Small intestine (tissue), 7 donors: ENCODE results near the gene BTF3L4. TPM values are rescaled to one million over a fixed set of nuclear protein-coding genes. Genes with fewer than 3 reads are reported as not detected.
"Not testable (repeated sequence)": the region's sequence is repeated elsewhere in the genome, so short reads cannot be mapped to it uniquely, and the experiment has no call there.

Experiments
- DNase-seq, 2 donors: peaks; one replicate each; pipeline versions ENCODE4 v3.0.0 to v3.0.0-alpha.2; 2013
- FAIRE-seq: peaks from 2 replicates; lab custom pipeline; 2012; peaks lifted over from hg19 to GRCh38; lab: Jason Lieb, UNC
- H3K27ac ChIP-seq, 3 donors: one replicate each; pipeline ENCODE4 v1.5.1; 2013; ENCODE audit warnings: low read length in 2 of 3, mild to moderate bottlenecking in 2 of 3, control low read depth in 1 of 3, inconsistent platforms in 1 of 3, low read depth in 1 of 3, moderate library complexity in 1 of 3
- H3K27me3 ChIP-seq, 3 donors: one replicate each; pipeline ENCODE4 v1.6.1; 2013; ENCODE audit warnings: low read length in 3 of 3, inconsistent platforms in 1 of 3; ENCODE audit not compliant: control insufficient read depth in 3 of 3, insufficient read depth in 3 of 3
- H3K36me3 ChIP-seq, 3 donors: one replicate each; pipeline ENCODE4 v1.6.1; 2013; ENCODE audit warnings: low read length in 3 of 3, inconsistent platforms in 1 of 3, low read depth in 1 of 3, mild to moderate bottlenecking in 1 of 3, moderate library complexity in 1 of 3; ENCODE audit not compliant: control insufficient read depth in 3 of 3, insufficient read depth in 2 of 3
- H3K4me1 ChIP-seq, 3 donors: one replicate each; pipeline ENCODE4 v1.6.1; 2013; ENCODE audit warnings: low read length in 2 of 3, inconsistent platforms in 1 of 3, low read depth in 1 of 3, mild to moderate bottlenecking in 1 of 3, moderate library complexity in 1 of 3; ENCODE audit not compliant: control insufficient read depth in 3 of 3, insufficient read depth in 2 of 3
- H3K4me3 ChIP-seq, 3 donors: one replicate each; pipeline ENCODE4 v1.5.1; 2013; ENCODE audit warnings: low read length in 3 of 3, control low read depth in 1 of 3, inconsistent platforms in 1 of 3, low read depth in 1 of 3, mild to moderate bottlenecking in 1 of 3, moderate library complexity in 1 of 3
- H3K9me3 ChIP-seq, 2 donors: one replicate each; pipeline ENCODE4 v1.6.1; 2013; ENCODE audit warnings: low read depth in 1 of 2, low read length in 1 of 2; ENCODE audit not compliant: control insufficient read depth in 2 of 2, insufficient read depth in 1 of 2
- WGBS, 3 donors: extraction: QIAGEN DNeasy Blood & Tissue Kit; methylation state at CpG; one replicate each; pipeline ENCODE4 v1.1.7; 2013; 5-methylcytosine and 5-hydroxymethylcytosine counted together
- polyA plus RNA-seq, 4 donors: library from polyadenylated mRNA; stranded (reverse) in 3 of 4; unstranded in 1 of 4; fragments of 200-250 nt in 3 of 4; fragments of 120-200 nt in 1 of 4; gene quantifications; one replicate each; pipeline versions ENCODE4 v1.2.1 to v1.2.3, GENCODE V29; 2013
- donor health status: healthy with polysubstance abuse.
- donor health status: control.
- donor health status: control.
- donor health status: Bipolar disorder and iron deficiency.
- donor health status: healthy.

The BTF3L4 gene
- polyA plus RNA-seq, 4 donors, result 9.2 to 34.7 (median 21.3) TPM

- peaks cover 0 to 17% (median 4%) of the 10 kb centered on the region in 3 donors for H3K36me3 ChIP-seq
- FAIRE-seq (no peak), DNase-seq (peak in 1 of 2 donors; percentile 5)
- 41 to 69% (median 42%) methylated on average over 1 of the region's 1 CpG for WGBS, 3 donors
- no peak overlapping the region for H3K27ac ChIP-seq
- H3K27me3 ChIP-seq, result no peaks in the 10 kb centered on the region
- peaks cover 2 to 17% (median 8%) of the 10 kb centered on the region in 3 donors for H3K4me1 ChIP-seq
- peak overlapping the region in 1 of 3 donors; percentile 65 for H3K4me3 ChIP-seq
- H3K9me3 ChIP-seq, result no peaks in the 10 kb centered on the region
Observed at GRCh38 chr1:52057876-52058415, 1.9 kb downstream of the BTF3L4 start.

DNA sequence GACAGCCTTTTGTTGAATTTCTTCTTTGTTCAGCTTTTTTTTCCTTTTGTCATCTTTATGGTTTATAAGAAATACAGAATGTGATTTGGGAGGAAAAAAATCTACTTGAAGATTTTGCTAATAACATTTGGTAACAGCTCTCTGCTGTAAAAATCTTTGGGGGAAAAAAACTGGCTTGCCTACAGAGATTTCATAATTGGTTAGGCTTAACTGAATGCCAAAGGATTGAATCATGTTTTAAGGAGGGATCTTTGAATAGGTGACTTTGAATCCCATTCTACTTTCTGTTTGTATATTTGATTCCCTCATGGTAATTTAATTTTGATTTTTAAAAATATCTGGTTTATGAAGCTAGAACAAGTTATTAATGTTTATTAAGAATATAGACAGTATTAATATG, 3.2 kb downstream of the BTF3L4 start:
- Histone ChIP-seq H3K36me3 (peaks cover 4 to 20% (median 4%) of the 10 kb centered on the region in 3 donors), H3K4me3 (no peak overlapping the region), H3K27me3 (no peaks in the 10 kb centered on the region), H3K9me3 (no peaks in the 10 kb centered on the region), H3K27ac (no peak overlapping the region), H3K4me1 (peaks cover 0 to 12% (median 8%) of the 10 kb centered on the region in 3 donors)
- DNase-seq (no peak), FAIRE-seq (no peak)

DNA sequence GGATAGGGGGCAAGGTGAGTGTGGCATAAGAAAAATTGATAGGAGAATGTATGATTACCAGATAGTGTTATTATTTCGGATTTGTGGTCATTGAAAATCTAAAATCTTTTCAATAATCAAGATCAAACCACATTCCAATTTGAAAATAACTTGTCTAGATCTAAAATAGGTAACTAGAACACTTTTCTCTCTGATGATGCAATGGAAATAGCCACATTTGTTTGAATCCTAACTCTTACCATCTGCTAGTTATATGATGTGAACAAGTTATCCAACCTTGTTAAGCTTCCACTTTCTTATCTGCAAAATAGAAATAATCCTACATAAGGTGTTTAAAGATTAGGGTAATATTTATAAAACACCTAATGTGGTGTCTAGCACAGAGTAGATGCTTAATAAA, 3.8 kb downstream of the BTF3L4 start:
- Histone ChIP-seq H3K9me3 (no peaks in the 10 kb centered on the region), H3K36me3 (peaks cover 4 to 20% (median 4%) of the 10 kb centered on the region in 3 donors), H3K4me1 (peaks cover 0 to 11% (median 8%) of the 10 kb centered on the region in 3 donors), H3K27ac (no peak overlapping the region), H3K4me3 (no peak overlapping the region), H3K27me3 (no peaks in the 10 kb centered on the region)
- DNase-seq, result no peak
- FAIRE-seq, result no peak
- WGBS, 3 donors, result 84 to 94% (median 91%) methylated on average over 1 of the region's 1 CpG

GRCh38 chr1:52060822-52061221, 4.7 kb downstream of the BTF3L4 start:
- 95 to 96% (median 95%) methylated on average over 4 of the region's 4 CpGs for WGBS, 3 donors
- H3K27ac ChIP-seq, result no peak overlapping the region
- no peaks in the 10 kb centered on the region for H3K27me3 ChIP-seq
- H3K9me3 ChIP-seq, result no peaks in the 10 kb centered on the region
- H3K4me1 ChIP-seq, result peaks cover 0 to 11% (median 8%) of the 10 kb centered on the region in 3 donors
- H3K4me3 ChIP-seq, result no peak overlapping the region
- no peak for DNase-seq
- H3K36me3 ChIP-seq, result peaks cover 4 to 28% (median 5%) of the 10 kb centered on the region in 3 donors
- no peak for FAIRE-seq

GRCh38 chr1:52063192-52063591, 7.1 kb downstream of the BTF3L4 start:
- Histone ChIP-seq H3K36me3 (peaks cover 4 to 40% (median 10%) of the 10 kb centered on the region in 3 donors), H3K27ac (no peak overlapping the region)

GRCh38 chr1:52070704-52071103, 14.6 kb downstream of the BTF3L4 start:
- H3K27ac ChIP-seq, result no peak overlapping the region
- DNase-seq, result no peak

More at GRCh38 chr1:52063192-52063591, 7.1 kb downstream of the BTF3L4 start:
- 90 to 97% (median 93%) methylated on average over 2 of the region's 2 CpGs for WGBS, 3 donors
- H3K9me3 ChIP-seq, result no peaks in the 10 kb centered on the region
- H3K27me3 ChIP-seq, result no peaks in the 10 kb centered on the region
- FAIRE-seq, result no peak
- peaks cover 0 to 5% (median 0%) of the 10 kb centered on the region in 3 donors for H3K4me1 ChIP-seq
- DNase-seq, result no peak
- H3K4me3 ChIP-seq, result no peak overlapping the region

GRCh38 chr1:52072291-52072690, 16.2 kb downstream of the BTF3L4 start:
- H3K36me3 ChIP-seq, result peaks cover 7 to 39% (median 12%) of the 10 kb centered on the region in 3 donors
- WGBS, 3 donors, result 80 to 93% (median 81%) methylated on average over 6 of the region's 6 CpGs
- H3K9me3 ChIP-seq, result no peaks in the 10 kb centered on the region
- no peak for FAIRE-seq
- H3K4me3 ChIP-seq, result no peak overlapping the region
- no peaks in the 10 kb centered on the region for H3K4me1 ChIP-seq
- no peaks in the 10 kb centered on the region for H3K27me3 ChIP-seq
- no peak overlapping the region for H3K27ac ChIP-seq
- no peak for DNase-seq

More at GRCh38 chr1:52070704-52071103, 14.6 kb downstream of the BTF3L4 start:
- Histone ChIP-seq H3K36me3 (peaks cover 8 to 42% (median 12%) of the 10 kb centered on the region in 3 donors), H3K4me3 (no peak overlapping the region), H3K9me3 (no peaks in the 10 kb centered on the region), H3K27me3 (no peaks in the 10 kb centered on the region), H3K4me1 (no peaks in the 10 kb centered on the region)
- 73 to 81% (median 81%) methylated on average over 4 of the region's 4 CpGs for WGBS, 3 donors
- no peak for FAIRE-seq

- H3K9me3 ChIP-seq, H3K4me1 ChIP-seq, FAIRE-seq, H3K27ac ChIP-seq, H3K4me3 ChIP-seq, DNase-seq, H3K27me3 ChIP-seq: not testable (repeated sequence)
- peaks cover 5 to 35% (median 6%) of the 10 kb centered on the region in 3 donors for H3K36me3 ChIP-seq
- WGBS, 3 donors, result 79 to 87% (median 87%) methylated on average over 6 of the region's 6 CpGs
Observed at GRCh38 chr1:52077277-52077676, 21.2 kb downstream of the BTF3L4 start.
